Measurements from ENCODE around the gene RXRA.

GRCh38 chr9:134407121-134407779 is 81.0 kb downstream of the RXRA start:
- TF ChIP-seq CTCF (IDR thresholded peaks at IDR 0.05) = no peak
- TF ChIP-seq POLR2A (IDR thresholded peaks at IDR 0.05) = no peak
- TF ChIP-seq POLR2AphosphoS5 (IDR thresholded peaks at IDR 0.05; ENCODE audit: insufficient read depth in 1 of 2, low read depth in 1 of 2) = peak; percentile 71 to 79

Data from vagina (tissue), 2 donors.